GM18867 (cell line): ENCODE results near the gene UPF1.
A peak's percentile ranks its signal among the peaks of the same experiment; 100 is the strongest.

ENCODE experiments used
- ATAC-seq: cut with Tn5 transposase; IDR thresholded peaks from one replicate; pipeline ENCODE4 v1.9.1; 2021; ENCODE audit warnings: mild to moderate bottlenecking, moderate library complexity; ENCODE audit not compliant: unreplicated experiment

The UPF1 gene

GRCh38 chr19:18853755-18854427 is 22.1 kb downstream of the UPF1 start:
- ATAC-seq, result no peak

GRCh38 chr19:18854982-18855381 is 23.2 kb downstream of the UPF1 start:
- no peak for ATAC-seq

GRCh38 chr19:18855647-18856384 is 24.1 kb downstream of the UPF1 start:
- ATAC-seq, result no peak

GRCh38 chr19:18856385-18857126 is 24.8 kb downstream of the UPF1 start:
- ATAC-seq, result no peak

GRCh38 chr19:18857223-18857622 is 25.5 kb downstream of the UPF1 start:
- ATAC-seq, result no peak

GRCh38 chr19:18858906-18859646 is 27.3 kb downstream of the UPF1 start:
- no peak for ATAC-seq

- no peak for ATAC-seq
Measured at GRCh38 chr19:18859676-18860301, 28.0 kb downstream of the UPF1 start.

GRCh38 chr19:18860302-18860700 is 28.5 kb downstream of the UPF1 start:
- ATAC-seq, result no peak

GRCh38 chr19:18860725-18861124 is 29.0 kb downstream of the UPF1 start:
- ATAC-seq, result no peak

- peak; percentile 54 for ATAC-seq
Measured at GRCh38 chr19:18861235-18861634, 29.5 kb downstream of the UPF1 start.

GRCh38 chr19:18861917-18862316 is 30.2 kb downstream of the UPF1 start:
- ATAC-seq, result no peak

- no peak for ATAC-seq
Measured at GRCh38 chr19:18862976-18863842, 31.4 kb downstream of the UPF1 start.

GRCh38 chr19:18863843-18864362 is 32.1 kb downstream of the UPF1 start:
- ATAC-seq, result no peak

GRCh38 chr19:18865106-18865972 is 33.6 kb downstream of the UPF1 start:
- no peak for ATAC-seq

GRCh38 chr19:18865973-18866799 is 34.4 kb downstream of the UPF1 start:
- ATAC-seq, result no peak

GRCh38 chr19:18866800-18867123 is 35.0 kb downstream of the UPF1 start:
- ATAC-seq, result no peak

- ATAC-seq, result no peak
Measured at GRCh38 chr19:18867199-18867598, 35.4 kb downstream of the UPF1 start.

GRCh38 chr19:18867751-18868150 is 36.0 kb downstream of the UPF1 start:
- no peak for ATAC-seq
